UCSD-AML1 (cell line): Measurements from ENCODE around the gene KDM4C.
A peak's percentile ranks its signal among the peaks of the same experiment; 100 is the strongest.

Experiments used
- DNase-seq: peaks from one replicate; lab custom pipeline; 2025; ENCODE audit not compliant: unreplicated experiment; lab: John Stamatoyannopoulos, UW

Gene KDM4C

GRCh38 chr9:7125231-7125630 lies 367.5 kb downstream of the KDM4C start:
- DNase-seq, result no peak

DNA sequence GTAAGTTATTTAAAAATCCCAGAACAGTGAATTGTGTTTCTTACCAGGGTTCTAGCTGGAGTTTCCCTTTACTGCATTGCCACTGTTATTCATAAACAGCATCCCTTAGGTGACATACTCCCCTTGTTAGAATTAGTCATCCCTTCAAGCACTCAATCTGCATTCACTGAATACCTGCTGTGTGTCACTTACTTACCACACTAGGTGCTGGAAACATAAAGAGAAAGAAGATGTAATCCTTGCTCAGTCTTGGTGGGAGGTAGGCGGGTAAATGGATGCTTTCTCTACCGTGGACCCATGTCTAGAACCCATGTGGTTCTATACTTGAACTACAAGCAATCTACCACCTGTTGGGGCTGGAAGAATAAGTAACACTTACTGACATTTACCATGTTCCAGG lies 371.6 kb downstream of the KDM4C start:
- DNase-seq, result no peak

DNA sequence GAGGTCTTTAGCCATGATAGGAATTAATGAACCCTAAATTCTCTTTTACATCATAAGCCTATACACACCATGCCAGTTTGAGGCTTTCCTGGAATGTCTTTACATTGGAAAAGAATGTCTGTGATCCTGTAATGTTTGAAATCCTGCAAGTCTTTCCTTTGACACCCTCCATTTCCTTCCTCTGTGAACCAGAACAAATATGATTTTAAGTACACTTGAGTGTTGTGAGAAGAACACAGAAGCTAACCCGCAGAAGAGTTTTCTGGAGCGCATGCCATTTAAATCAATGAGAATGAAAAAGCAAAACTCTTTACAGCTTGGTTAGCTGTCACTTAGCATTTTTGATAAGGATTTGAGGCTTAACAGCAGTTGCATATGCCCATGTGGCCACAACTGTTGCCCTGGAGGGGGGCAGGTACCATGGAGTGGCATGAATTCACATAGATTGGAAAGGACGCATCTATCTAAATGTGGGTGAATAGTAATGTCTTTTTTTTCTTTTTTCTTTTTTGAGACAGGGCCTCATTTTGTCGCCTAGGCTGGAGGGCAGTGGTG lies 372.6 kb downstream of the KDM4C start:
- no peak for DNase-seq

GRCh38 chr9:7132605-7133004 lies 374.8 kb downstream of the KDM4C start:
- no peak for DNase-seq

GRCh38 chr9:7135735-7136134 lies 378.0 kb downstream of the KDM4C start:
- no peak for DNase-seq

DNA sequence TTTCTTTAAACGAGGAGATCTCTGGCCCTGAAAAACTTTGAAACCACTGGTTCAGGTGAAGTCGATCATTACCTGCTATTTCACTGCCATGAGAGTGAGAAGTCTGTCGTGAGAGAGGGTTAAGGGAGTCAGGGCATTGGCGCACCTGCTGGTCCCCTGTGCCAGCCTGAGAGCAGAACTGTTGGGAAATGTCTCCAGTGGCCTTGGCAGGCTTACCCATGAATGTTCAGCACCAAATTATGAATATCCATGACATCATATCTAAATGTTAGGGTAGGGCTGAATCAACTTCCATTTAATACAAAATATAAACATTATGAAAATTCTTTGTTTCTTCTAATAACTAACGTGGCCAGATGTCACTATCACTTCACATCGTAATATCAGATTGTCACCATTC lies 379.3 kb downstream of the KDM4C start:
- DNase-seq, result no peak

DNA sequence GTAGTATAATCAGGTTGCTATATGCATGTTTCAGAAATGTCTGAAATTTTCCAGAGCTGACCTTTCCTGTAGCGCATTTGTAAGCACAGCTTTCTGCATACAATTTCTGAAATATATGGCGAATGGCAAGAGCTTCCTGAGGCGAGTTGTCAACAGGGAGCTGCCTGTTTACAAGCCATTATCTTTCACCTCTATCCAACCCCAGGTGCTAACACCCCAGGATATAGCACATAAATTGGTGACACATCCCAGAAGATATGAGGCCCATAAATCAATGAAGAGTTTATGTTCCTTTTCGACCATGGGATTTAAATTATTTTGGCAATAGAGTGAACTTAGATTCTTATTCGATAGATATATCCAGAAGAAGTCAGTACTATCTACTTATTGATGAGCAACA lies 379.8 kb downstream of the KDM4C start:
- DNase-seq, result no peak

- no peak for DNase-seq
Measured at GRCh38 chr9:7139886-7140285, 382.1 kb downstream of the KDM4C start.

- DNase-seq, result no peak
Measured at GRCh38 chr9:7140401-7140800, 382.6 kb downstream of the KDM4C start.

DNA sequence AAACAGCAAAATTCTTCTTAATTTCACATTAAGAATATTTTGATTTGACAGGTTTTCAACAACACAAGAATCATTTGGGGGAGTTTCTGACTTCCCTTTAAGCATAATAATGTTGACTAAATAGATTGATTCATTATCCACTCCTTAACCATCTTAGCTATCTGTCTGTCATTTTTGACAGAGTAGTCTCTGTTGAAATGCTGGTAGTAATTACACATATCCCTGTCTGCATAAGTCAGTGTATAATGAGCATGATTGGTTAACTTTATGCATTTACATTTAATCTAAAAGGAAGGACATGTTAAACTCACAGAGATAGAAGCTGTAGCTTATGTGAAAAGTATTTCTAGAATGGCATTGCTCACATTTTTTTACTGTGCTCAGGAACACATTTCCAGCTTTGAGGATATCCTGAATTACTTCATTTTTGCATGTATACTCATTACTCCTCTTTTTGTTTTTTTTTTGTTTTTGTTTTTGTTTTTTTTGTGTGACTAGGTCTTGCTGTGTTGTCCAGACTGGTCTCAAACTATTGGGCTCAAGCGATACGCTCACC lies 385.9 kb downstream of the KDM4C start:
- no peak for DNase-seq

GRCh38 chr9:7144265-7145046 lies 386.7 kb downstream of the KDM4C start:
- DNase-seq, result no peak

DNA sequence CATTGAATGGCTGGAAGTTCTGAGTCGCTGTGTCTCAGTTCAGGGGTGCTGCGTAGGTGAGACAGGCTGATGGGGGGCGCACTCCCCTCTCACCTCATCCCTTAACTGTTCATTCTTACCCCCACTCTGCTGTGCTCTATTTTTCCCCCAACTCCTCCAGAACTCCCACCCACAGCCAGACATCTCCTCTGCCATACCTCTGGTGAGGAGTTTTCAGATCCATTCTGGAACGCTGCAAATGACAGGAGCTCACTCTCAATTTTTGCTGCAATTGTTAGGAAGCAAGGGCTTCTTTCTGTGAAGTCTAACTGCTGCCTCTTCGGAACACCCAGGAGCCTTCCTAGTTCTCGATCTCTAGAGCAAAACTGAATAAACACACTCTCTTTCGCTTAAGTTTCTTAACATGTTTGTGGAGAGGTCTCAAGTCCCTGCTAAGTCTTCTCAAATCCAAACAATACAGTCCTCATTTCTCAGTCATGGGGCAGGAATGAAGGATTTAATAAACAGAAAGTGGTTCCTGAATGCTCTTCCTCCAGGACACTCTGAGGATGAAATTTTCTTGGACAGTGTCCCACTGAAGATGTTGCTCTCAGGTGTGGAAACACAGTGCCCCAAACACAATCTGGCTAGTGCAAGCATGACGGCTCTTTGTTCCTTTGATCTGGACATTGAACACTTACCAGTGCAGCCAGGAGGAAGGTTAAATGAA lies 387.7 kb downstream of the KDM4C start:
- no peak for DNase-seq

- no peak for DNase-seq
Measured at GRCh38 chr9:7146582-7146981, 388.8 kb downstream of the KDM4C start.

GRCh38 chr9:7147121-7148090 lies 389.6 kb downstream of the KDM4C start:
- no peak for DNase-seq

DNA sequence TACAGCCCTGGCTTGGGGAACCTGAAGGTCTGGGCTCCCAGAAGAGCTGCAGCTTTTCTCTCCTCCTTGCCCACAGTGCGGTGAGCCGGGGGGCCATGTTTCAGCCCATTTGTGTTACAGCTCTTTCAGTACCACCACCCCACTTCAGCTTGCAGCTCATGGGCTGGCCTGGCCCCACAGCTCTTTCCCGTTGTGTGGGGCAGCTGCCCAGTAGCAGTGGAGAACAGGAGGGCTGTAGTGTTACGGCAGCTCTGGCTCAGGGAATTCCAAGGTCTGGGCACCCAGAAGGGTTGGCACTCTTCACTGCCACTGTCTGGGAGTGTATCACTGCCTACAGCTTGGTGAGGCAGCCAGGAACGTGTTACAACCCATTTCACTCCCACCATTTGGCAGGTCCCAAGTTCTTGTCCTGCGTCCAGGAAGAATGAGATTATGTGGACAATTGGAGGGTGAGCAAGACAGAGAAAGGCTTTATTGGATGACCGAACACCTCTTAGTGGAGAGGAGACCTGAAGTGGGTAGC lies 390.5 kb downstream of the KDM4C start:
- DNase-seq, result no peak

- DNase-seq, result no peak
Measured at GRCh38 chr9:7149258-7149657, 391.5 kb downstream of the KDM4C start.

- DNase-seq, result peak; percentile 76
Measured at GRCh38 chr9:7150153-7150890, 392.5 kb downstream of the KDM4C start.

DNA sequence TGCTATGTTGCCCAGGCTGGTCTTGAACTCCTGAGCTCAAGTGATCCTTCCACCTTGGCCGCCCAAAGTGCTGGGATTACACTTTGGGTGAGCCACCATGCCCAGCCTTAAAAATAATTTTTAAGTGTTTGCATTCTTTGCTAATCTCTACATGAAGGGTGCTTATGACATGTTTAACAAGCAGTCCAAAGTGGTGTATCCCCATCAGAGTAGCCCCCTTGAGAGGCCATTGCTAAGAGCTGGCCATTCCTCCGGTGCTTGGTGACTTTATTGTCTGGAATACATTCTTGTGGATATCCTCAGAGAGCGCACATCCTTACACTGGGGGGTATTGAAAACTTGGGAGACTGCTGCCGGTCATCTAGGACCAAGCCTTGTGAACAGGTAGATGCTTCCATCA lies 395.4 kb downstream of the KDM4C start:
- no peak for DNase-seq

DNA sequence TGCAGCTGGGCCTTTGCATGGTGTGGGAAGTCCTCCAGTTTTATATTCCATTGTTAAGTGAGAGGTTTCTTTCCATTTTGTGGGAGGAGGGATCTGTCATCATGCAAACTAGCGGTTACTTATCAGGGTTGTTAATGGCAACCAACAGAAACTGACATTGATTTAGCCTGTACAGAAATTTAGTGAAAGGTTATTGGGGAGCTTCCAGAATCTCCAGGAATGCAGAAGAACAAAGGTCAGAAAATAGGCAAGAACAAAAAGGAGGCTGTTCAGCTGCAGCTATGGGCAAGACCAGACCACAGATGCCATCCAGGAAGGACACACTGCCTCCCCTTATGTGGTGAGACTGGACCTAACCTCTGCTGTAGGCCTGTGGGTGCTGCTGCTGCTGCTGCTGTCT lies 395.8 kb downstream of the KDM4C start:
- DNase-seq, result no peak
